Kidney (tissue), 14 donors: ENCODE data around the gene P2RX7. TPM values are rescaled to one million over a fixed set of nuclear protein-coding genes. Genes with fewer than 3 reads are reported as not detected.
A peak's percentile ranks its signal among the peaks of the same experiment; 100 is the strongest.

ENCODE experiments used
- DNase-seq, 5 donors: peaks; one replicate each; pipeline ENCODE4 v3.0.0-alpha.2; 2013 to 2020
- FAIRE-seq: peaks from 2 replicates; lab custom pipeline; 2012; peaks lifted over from hg19 to GRCh38; lab: Jason Lieb, UNC
- H3K27ac ChIP-seq, 2 donors: one replicate each; pipeline ENCODE4 v1.7.0; 2013; ENCODE audit warnings: low read depth in 2 of 2, low read length in 2 of 2, inconsistent platforms in 1 of 2
- H3K27me3 ChIP-seq: one replicate; pipeline ENCODE4 v1.7.1; 2013; ENCODE audit warnings: low read length, inconsistent platforms; ENCODE audit not compliant: control insufficient read depth, insufficient read depth
- H3K36me3 ChIP-seq, 3 donors: one replicate each; pipeline versions ENCODE4 v1.7.0 to v1.7.1; 2013; ENCODE audit warnings: low read length in 3 of 3, control low read depth in 1 of 3, inconsistent platforms in 1 of 3; ENCODE audit not compliant: insufficient read depth in 3 of 3, control insufficient read depth in 2 of 3
- H3K4me1 ChIP-seq, 3 donors: one replicate each; pipeline versions ENCODE4 v1.7.0 to v1.7.1; 2013; ENCODE audit warnings: low read length in 3 of 3, inconsistent platforms in 1 of 3, low read depth in 1 of 3; ENCODE audit not compliant: control insufficient read depth in 2 of 3, insufficient read depth in 2 of 3
- H3K4me3 ChIP-seq, 3 donors: one replicate each; pipeline versions ENCODE4 v1.7.0 to v1.8.1; 2013; ENCODE audit warnings: low read length in 3 of 3, control low read depth in 1 of 3, inconsistent platforms in 1 of 3
- H3K9ac ChIP-seq, 3 donors: one replicate each; pipeline versions ENCODE4 v1.7.0 to v1.7.1; 2013; ENCODE audit warnings: low read length in 3 of 3, control low read depth in 1 of 3, inconsistent platforms in 1 of 3
- H3K9me3 ChIP-seq, 3 donors: one replicate each; pipeline versions ENCODE4 v1.7.0 to v1.7.1; 2013; ENCODE audit warnings: low read length in 3 of 3, control low read depth in 1 of 3, inconsistent platforms in 1 of 3; ENCODE audit not compliant: control insufficient read depth in 2 of 3, insufficient read depth in 1 of 3
- intact Hi-C: fragments of 100-400 bp; cut with DNase I; formaldehyde crosslinking; loops from one replicate; pipeline ENCODE4 v1.11.1; 2022
- polyA plus RNA-seq: library from polyadenylated mRNA; stranded (reverse); fragments of 350-450 nt; fragmentation: Illumina TruSeq; extraction: RNeasy Lipid Tissue Mini Kit (QIAGEN cat#74804); gene quantifications from one replicate; pipeline ENCODE4 v1.2.3, GENCODE V29; 2014; ENCODE audit warnings: low read depth, low replicate concordance; ENCODE audit not compliant: insufficient read depth
- total RNA-seq: library from RNA; stranded (reverse); fragmentation: NEBNext Ultra II Directional; extraction: Animal tissue kit (Norgen Biotek cat#: 25700); gene quantifications from one replicate; pipeline ENCODE4 v1.2.1, GENCODE V29; 2021
- TF ChIP-seq, protein P1 (sequence below): IDR thresholded peaks from 3 replicates; pipeline ENCODE4 v1.5.1; 2012; ENCODE audit warnings: mild to moderate bottlenecking, moderate library complexity, borderline replicate concordance; ENCODE audit not compliant: insufficient read depth; ENCODE audit errors: extremely low read depth
- donor health status: control.
- donor health status: control.
- donor health status: control.
- donor health status: control.
- donor health status: control.
- donor health status: DM: yes; HTN: yes; CAD: no.
- donor health status: Normal renal cell carcinoma (clear cell type).

P2RX7 gene
- total and polyA plus RNA-seq, 2 donors from 2014 or later, result 0.45 to 3.5 TPM

DNA sequence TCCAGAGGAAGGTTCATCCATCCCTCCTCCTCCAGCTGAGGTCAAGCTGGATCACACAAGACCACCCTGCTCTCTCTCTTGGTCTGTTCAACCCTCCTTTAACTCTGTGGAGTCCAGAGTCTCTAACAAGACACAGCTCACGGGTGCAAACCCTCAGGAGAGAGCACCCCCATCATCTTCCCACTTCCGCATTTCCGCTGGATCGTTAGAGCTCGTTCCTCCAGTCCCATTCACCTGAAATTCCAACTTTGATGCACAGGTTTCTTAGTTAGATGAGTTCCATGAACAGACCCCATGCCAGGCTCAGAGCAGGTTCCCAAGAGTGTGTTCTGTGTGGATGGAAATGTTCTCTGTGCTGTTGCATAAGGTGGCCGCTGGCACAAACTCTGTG is 44.5 kb upstream of the P2RX7 start:
- H3K27me3 ChIP-seq, result no peaks in the 10 kb centered on the region
- no peak overlapping the region for H3K27ac ChIP-seq
- H3K9ac ChIP-seq, result no peak overlapping the region
- FAIRE-seq, result no peak
- no peak for DNase-seq
- intact Hi-C loops, result no loop called here
- H3K4me3 ChIP-seq, result no peak overlapping the region
- no peaks in the 10 kb centered on the region for H3K9me3 ChIP-seq
- no peaks in the 10 kb centered on the region for H3K36me3 ChIP-seq
- TF ChIP-seq, protein P1, sequence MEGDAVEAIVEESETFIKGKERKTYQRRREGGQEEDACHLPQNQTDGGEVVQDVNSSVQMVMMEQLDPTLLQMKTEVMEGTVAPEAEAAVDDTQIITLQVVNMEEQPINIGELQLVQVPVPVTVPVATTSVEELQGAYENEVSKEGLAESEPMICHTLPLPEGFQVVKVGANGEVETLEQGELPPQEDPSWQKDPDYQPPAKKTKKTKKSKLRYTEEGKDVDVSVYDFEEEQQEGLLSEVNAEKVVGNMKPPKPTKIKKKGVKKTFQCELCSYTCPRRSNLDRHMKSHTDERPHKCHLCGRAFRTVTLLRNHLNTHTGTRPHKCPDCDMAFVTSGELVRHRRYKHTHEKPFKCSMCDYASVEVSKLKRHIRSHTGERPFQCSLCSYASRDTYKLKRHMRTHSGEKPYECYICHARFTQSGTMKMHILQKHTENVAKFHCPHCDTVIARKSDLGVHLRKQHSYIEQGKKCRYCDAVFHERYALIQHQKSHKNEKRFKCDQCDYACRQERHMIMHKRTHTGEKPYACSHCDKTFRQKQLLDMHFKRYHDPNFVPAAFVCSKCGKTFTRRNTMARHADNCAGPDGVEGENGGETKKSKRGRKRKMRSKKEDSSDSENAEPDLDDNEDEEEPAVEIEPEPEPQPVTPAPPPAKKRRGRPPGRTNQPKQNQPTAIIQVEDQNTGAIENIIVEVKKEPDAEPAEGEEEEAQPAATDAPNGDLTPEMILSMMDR, result no peak
- H3K4me1 ChIP-seq, result peaks cover 0 to 5% (median 0%) of the 10 kb centered on the region in 3 donors

- intact Hi-C loops, result no loop called here
- TF ChIP-seq, protein P1, result no peak
- no peak overlapping the region for H3K27ac ChIP-seq
- no peak overlapping the region for H3K9ac ChIP-seq
- H3K4me3 ChIP-seq, result no peak overlapping the region
- H3K9me3 ChIP-seq, result no peaks in the 10 kb centered on the region
- H3K36me3 ChIP-seq, result no peaks in the 10 kb centered on the region
- H3K27me3 ChIP-seq, result no peaks in the 10 kb centered on the region
- FAIRE-seq (no peak), DNase-seq (peak in 2 of 5 donors; percentile 5 to 23)
- peaks cover 0 to 5% (median 0%) of the 10 kb centered on the region in 3 donors for H3K4me1 ChIP-seq
These were observed 43.5 kb upstream of the P2RX7 start for GRCh38 chr12:121089031-121089812.

GRCh38 chr12:121089813-121090430 is 42.8 kb upstream of the P2RX7 start:
- Histone ChIP-seq H3K4me3 (no peak overlapping the region), H3K36me3 (no peaks in the 10 kb centered on the region), H3K27ac (peak overlapping the region in 1 of 2 donors; percentile 45), H3K4me1 (peaks cover 0 to 5% (median 0%) of the 10 kb centered on the region in 3 donors), H3K9me3 (no peaks in the 10 kb centered on the region), H3K27me3 (no peaks in the 10 kb centered on the region), H3K9ac (no peak overlapping the region)
- TF ChIP-seq, protein P1, result no peak
- FAIRE-seq (no peak), DNase-seq (no peak)
- intact Hi-C loops, result no loop called here
